Endodermal cell (in vitro differentiated cells): ENCODE results near the gene RALGAPA2. TPM values are rescaled to one million over a fixed set of nuclear protein-coding genes. Genes with fewer than 3 reads are reported as not detected.

Experiments
- DNase-seq: peaks from one replicate; pipeline ENCODE4 v3.0.0-alpha.2; 2017
- H3K27ac ChIP-seq: 2 replicates; pipeline ENCODE4 v1.5.1; 2013; ENCODE audit warnings: mild to moderate bottlenecking, low read depth, low read length, moderate library complexity
- H3K27me3 ChIP-seq: 2 replicates; pipeline ENCODE4 v1.6.1; 2013; ENCODE audit warnings: mild to moderate bottlenecking, low read length, moderate library complexity; ENCODE audit not compliant: insufficient read depth, control insufficient read depth, poor library complexity, severe bottlenecking
- H3K36me3 ChIP-seq: 2 replicates; pipeline ENCODE4 v1.7.0; 2013; ENCODE audit warnings: mild to moderate bottlenecking, low read length, moderate library complexity; ENCODE audit not compliant: control insufficient read depth, insufficient read depth
- H3K4me1 ChIP-seq: one replicate; pipeline ENCODE4 v1.7.0; 2013; ENCODE audit warnings: low read length; ENCODE audit not compliant: control insufficient read depth, insufficient read depth
- H3K4me3 ChIP-seq: 2 replicates; pipeline ENCODE4 v1.5.1; 2013; ENCODE audit warnings: mild to moderate bottlenecking, low read length, moderate library complexity
- H3K9ac ChIP-seq: 2 replicates; pipeline ENCODE4 v1.6.1; 2013; ENCODE audit warnings: mild to moderate bottlenecking, low read length, moderate library complexity; ENCODE audit not compliant: poor library complexity, severe bottlenecking; ENCODE audit errors: extremely low read depth
- H3K9me3 ChIP-seq: 2 replicates; pipeline ENCODE4 v1.6.1; 2013; ENCODE audit warnings: mild to moderate bottlenecking, low read length, moderate library complexity; ENCODE audit not compliant: control insufficient read depth
- H3K27ac Mint-ChIP-seq: 2 replicates; pipeline ENCODE4 v1.8.0; 2020; ENCODE audit warnings: mixed read lengths
- H3K27me3 Mint-ChIP-seq: 2 replicates; pipeline ENCODE4 v1.8.0; 2021; ENCODE audit warnings: mild to moderate bottlenecking, mixed read lengths; ENCODE audit not compliant: insufficient read depth
- H3K36me3 Mint-ChIP-seq: 2 replicates; pipeline ENCODE4 v1.8.0; 2020; ENCODE audit warnings: low read depth, mixed read lengths
- H3K4me1 Mint-ChIP-seq: 2 replicates; pipeline ENCODE4 v1.8.0; 2020; ENCODE audit warnings: mixed read lengths
- H3K4me3 Mint-ChIP-seq: 2 replicates; pipeline ENCODE4 v1.8.0; 2020; ENCODE audit warnings: mild to moderate bottlenecking, moderate library complexity, mixed read lengths
- H3K9me3 Mint-ChIP-seq: 2 replicates; pipeline ENCODE4 v1.8.0; 2020; ENCODE audit warnings: mild to moderate bottlenecking, mixed read lengths
- WGBS, 2 experiments: methylation state at CpG; one replicate each; pipeline versions ENCODE4 v1.1.5 to v1.1.7; 2013; ENCODE audit warnings: missing lambda C conversion rate in 2 of 2, mixed read lengths in 1 of 2; ENCODE audit not compliant: insufficient coverage in 1 of 2, insufficient read length in 1 of 2; 5-methylcytosine and 5-hydroxymethylcytosine counted together
- total RNA-seq, 2 donors: library from RNA; stranded (reverse); fragmentation: NEBNext Ultra II Directional in 1 of 2; extraction: Animal tissue kit (Norgen Biotek cat#: 25700) in 1 of 2; gene quantifications; 2 replicates in 1 of 2; 3 replicates in 1 of 2; pipeline ENCODE4 v1.2.1, GENCODE V29; 2021
- TF ChIP-seq, protein P1 (sequence below): fragments of 200-600 bp; sonication (generic); conservative IDR thresholded peaks from 2 replicates; pipeline ENCODE4 v1.5.0; 2021; ENCODE audit warnings: antibody characterized with exemption, mild to moderate bottlenecking

RALGAPA2 gene
- total RNA-seq, 2 donors from 2014 or later = 19.5 to 24.6 TPM

DNA sequence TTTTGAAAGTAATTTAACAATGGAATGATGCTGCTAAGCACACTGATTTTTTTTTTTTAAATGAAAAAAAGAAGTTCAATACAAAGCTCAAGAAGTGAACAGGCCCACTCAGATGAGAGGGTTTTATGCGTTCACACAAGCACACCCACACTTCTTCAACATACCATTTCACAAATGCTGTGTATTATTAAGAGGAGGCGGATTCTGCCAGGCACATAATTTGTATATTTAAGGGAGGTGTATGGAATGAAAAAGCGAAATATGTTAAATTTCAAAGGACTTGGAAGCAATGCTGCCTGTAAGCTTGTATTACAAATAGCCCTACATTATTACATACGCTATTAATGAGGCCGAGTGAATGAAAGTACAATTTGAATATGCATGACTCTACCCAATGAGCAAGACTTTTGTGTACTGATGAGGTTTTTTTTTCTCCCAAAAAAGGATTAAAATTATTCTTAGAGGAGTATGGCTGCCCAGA is 220.6 kb downstream of the RALGAPA2 start:
- no peak overlapping the region for H3K4me3 Mint-ChIP-seq

DNA sequence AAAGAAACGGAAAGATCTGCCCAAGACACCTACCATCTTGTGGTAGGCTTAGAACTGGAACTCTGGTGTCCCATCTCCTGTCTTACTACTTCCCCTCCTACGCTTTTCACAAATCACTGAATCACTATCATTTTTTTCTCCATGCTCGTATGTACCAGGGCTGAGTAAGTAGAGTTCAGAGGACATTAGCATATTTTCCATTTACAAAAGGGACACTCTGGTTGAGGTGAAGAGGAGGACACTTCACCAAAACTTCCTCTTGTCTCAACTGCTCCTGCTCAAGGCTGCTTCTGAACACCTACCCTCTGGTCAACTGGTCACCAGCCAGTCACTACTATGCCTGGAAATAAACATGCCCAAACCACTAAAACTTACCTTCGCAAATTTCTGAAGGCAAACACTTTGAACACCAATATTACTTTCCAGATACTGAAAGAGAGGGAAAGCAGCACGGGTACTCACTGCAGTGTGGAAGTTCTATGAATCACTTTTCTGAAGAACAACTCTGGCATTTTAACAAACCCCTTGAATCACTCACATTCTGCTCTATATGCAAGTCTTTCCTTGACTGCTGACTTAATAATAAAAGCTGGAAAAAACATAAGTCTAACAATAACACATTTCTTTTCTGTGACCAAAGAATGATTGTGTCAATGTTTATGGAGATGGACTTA is 221.2 kb downstream of the RALGAPA2 start:
- Mint-ChIP-seq H3K27me3 (no peaks in the 10 kb centered on the region), H3K4me1 (peaks cover 17% of the 10 kb centered on the region), H3K9me3 (no peaks in the 10 kb centered on the region), H3K36me3 (peaks cover 6% of the 10 kb centered on the region), H3K27ac (no peak overlapping the region), H3K4me3 (no peak overlapping the region)
- Histone ChIP-seq H3K9ac (no peak overlapping the region), H3K27me3 (no peaks in the 10 kb centered on the region), H3K9me3 (no peaks in the 10 kb centered on the region), H3K4me3 (no peak overlapping the region), H3K36me3 (peaks cover 13% of the 10 kb centered on the region), H3K27ac (no peak overlapping the region), H3K4me1 (peaks cover 4% of the 10 kb centered on the region)
- WGBS, 2 experiments = 90 to 91% methylated on average over 3 to 5 of the region's 5 CpGs
- TF ChIP-seq, protein P1, sequence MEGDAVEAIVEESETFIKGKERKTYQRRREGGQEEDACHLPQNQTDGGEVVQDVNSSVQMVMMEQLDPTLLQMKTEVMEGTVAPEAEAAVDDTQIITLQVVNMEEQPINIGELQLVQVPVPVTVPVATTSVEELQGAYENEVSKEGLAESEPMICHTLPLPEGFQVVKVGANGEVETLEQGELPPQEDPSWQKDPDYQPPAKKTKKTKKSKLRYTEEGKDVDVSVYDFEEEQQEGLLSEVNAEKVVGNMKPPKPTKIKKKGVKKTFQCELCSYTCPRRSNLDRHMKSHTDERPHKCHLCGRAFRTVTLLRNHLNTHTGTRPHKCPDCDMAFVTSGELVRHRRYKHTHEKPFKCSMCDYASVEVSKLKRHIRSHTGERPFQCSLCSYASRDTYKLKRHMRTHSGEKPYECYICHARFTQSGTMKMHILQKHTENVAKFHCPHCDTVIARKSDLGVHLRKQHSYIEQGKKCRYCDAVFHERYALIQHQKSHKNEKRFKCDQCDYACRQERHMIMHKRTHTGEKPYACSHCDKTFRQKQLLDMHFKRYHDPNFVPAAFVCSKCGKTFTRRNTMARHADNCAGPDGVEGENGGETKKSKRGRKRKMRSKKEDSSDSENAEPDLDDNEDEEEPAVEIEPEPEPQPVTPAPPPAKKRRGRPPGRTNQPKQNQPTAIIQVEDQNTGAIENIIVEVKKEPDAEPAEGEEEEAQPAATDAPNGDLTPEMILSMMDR = no peak
- no peak for DNase-seq

More for the DNA sequence above, 220.6 kb downstream of the RALGAPA2 start:
- TF ChIP-seq, protein P1 = no peak
- peaks cover 4% of the 10 kb centered on the region for H3K4me1 ChIP-seq
- peaks cover 17% of the 10 kb centered on the region for H3K4me1 Mint-ChIP-seq
- H3K9me3 Mint-ChIP-seq = no peaks in the 10 kb centered on the region
- H3K9me3 ChIP-seq = no peaks in the 10 kb centered on the region
- H3K27ac Mint-ChIP-seq = peak overlapping the region; percentile 33
- peaks cover 6% of the 10 kb centered on the region for H3K36me3 Mint-ChIP-seq
- no peak for DNase-seq
- H3K27ac ChIP-seq = peak overlapping the region; percentile 99
- no peak overlapping the region for H3K9ac ChIP-seq
- H3K4me3 ChIP-seq = no peak overlapping the region
- no peaks in the 10 kb centered on the region for H3K27me3 ChIP-seq
- no peaks in the 10 kb centered on the region for H3K27me3 Mint-ChIP-seq
- 98% methylated on average over 4 of the region's 5 CpGs; no CpG with 5 or more reads in 1 of the 2 experiments for WGBS, 2 experiments
- H3K36me3 ChIP-seq = peaks cover 13% of the 10 kb centered on the region

DNA sequence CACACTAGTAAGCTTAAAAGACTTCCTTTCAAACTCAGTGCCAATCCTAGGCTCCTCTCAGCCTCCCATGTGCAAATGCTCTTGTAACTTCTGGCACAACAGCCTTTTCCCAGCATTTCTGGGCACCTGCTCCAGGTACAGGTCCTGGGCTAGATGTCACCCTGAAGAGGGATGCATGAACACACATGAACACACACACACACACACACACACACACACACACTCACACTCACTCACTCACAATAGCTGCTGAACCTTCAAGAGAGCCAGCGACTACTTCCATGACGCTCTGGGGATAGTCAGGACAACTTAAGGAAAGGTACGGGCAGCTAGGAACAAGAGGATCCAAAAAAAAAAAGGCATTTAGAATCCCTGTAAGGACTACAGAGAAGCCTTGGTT is 221.8 kb downstream of the RALGAPA2 start:
- 96 to 100% methylated on average over 3 of the region's 3 CpGs for WGBS, 2 experiments
- H3K4me1 Mint-ChIP-seq = peaks cover 17% of the 10 kb centered on the region
- H3K27ac Mint-ChIP-seq = no peak overlapping the region
- DNase-seq = no peak
- H3K27me3 Mint-ChIP-seq = no peaks in the 10 kb centered on the region
- Histone ChIP-seq H3K4me1 (peaks cover 4% of the 10 kb centered on the region), H3K9ac (no peak overlapping the region), H3K27me3 (no peaks in the 10 kb centered on the region), H3K27ac (no peak overlapping the region), H3K4me3 (no peak overlapping the region), H3K9me3 (no peaks in the 10 kb centered on the region), H3K36me3 (peaks cover 13% of the 10 kb centered on the region)
- H3K4me3 Mint-ChIP-seq = no peak overlapping the region
- TF ChIP-seq, protein P1 = no peak
- peaks cover 6% of the 10 kb centered on the region for H3K36me3 Mint-ChIP-seq
- H3K9me3 Mint-ChIP-seq = no peaks in the 10 kb centered on the region
